HepG2 (cell line): ENCODE measurements around the gene POGLUT3. TPM values are rescaled to one million over a fixed set of nuclear protein-coding genes. Genes with fewer than 3 reads are reported as not detected.

ENCODE experiments used
- ATAC-seq: fragments of 200-7000 bp; cut with Tn5 transposase; 3 replicates; pipeline ENCODE4 v1.9.1; 2020; ENCODE audit warnings: mild to moderate bottlenecking, moderate library complexity
- BruUV-seq: library from RNA; stranded (reverse); fragments of 400-500 nt; replicated peaks from 2 replicates; lab custom pipeline; 2021; lab: Mats Ljungman, UMichigan
- CTCF ChIA-PET: fragments of 300-600 bp; formaldehyde crosslinking; extraction: SDS; loops from one replicate; lab custom pipeline; 2021; ENCODE audit warnings: low total read pairs, inconsistent platforms, low intra/inter-chr PET ratio; lab: Yijun Ruan, JAX
- POLR2A ChIA-PET: fragments of 350-600 bp; sonication (Branson Sonifier 250); formaldehyde crosslinking; loops from one replicate; lab custom pipeline; 2020; ENCODE audit warnings: antibody characterized with exemption, inconsistent platforms; lab: Yijun Ruan, JAX
- DNase-seq: peaks from one replicate; pipeline ENCODE4 v3.0.0-alpha.2; 2015; ENCODE audit warnings: low spot score
- FAIRE-seq: peaks from 3 replicates; lab custom pipeline; 2011; peaks lifted over from hg19 to GRCh38; lab: Jason Lieb, UNC
- H2AFZ ChIP-seq: one replicate; pipeline ENCODE4 v1.6.1; 2011; ENCODE audit warnings: low read length, inconsistent platforms
- H3K27ac ChIP-seq: fragments of 300-600 bp; 3 replicates; pipeline ENCODE4 v1.8.0; 2011; ENCODE audit warnings: mixed run types, mild to moderate bottlenecking, mixed read lengths, low read length, inconsistent platforms; ENCODE audit not compliant: insufficient read depth; ENCODE audit errors: extremely low read length
- H3K27me3 ChIP-seq, 2 experiments: fragments of 200-600 bp in 1 of 2; 2 replicates in 1 of 2; 3 replicates in 1 of 2; pipeline versions ENCODE4 v1.6.0 to v1.8.0; 2011; ENCODE audit warnings: low read length in 2 of 2, mild to moderate bottlenecking in 2 of 2, moderate library complexity in 2 of 2, inconsistent platforms in 1 of 2; ENCODE audit not compliant: insufficient read depth in 2 of 2, control insufficient read depth in 1 of 2
- H3K36me3 ChIP-seq, 2 experiments: fragments of 200-600 bp in 1 of 2; replicated peaks in 1 of 2; 2 replicates in 1 of 2; 3 replicates in 1 of 2; pipeline versions ENCODE4 v1.5.1 to v1.8.0; 2011; ENCODE audit warnings: low read length in 2 of 2, inconsistent platforms in 1 of 2; ENCODE audit not compliant: insufficient read depth in 2 of 2, control insufficient read depth in 1 of 2
- H3K4me1 ChIP-seq: 2 replicates; pipeline ENCODE4 v1.5.1; 2012; ENCODE audit warnings: low read length, inconsistent platforms; ENCODE audit not compliant: insufficient read depth
- H3K4me2 ChIP-seq: 2 replicates; pipeline ENCODE4 v1.6.0; 2011; ENCODE audit warnings: low read depth, low read length, inconsistent platforms
- H3K4me3 ChIP-seq, 3 experiments: fragments of 200-600 bp in 1 of 3; sonication (generic), shearing (Covaris generic) in 1 of 3; replicated peaks in 1 of 3; 2 replicates each; pipeline ENCODE4 v1.5.1; 2011 to 2016; ENCODE audit warnings: low read length in 3 of 3, inconsistent platforms in 2 of 3, low read depth in 2 of 3, mild to moderate bottlenecking in 2 of 3, control low read depth in 1 of 3, mixed read lengths in 1 of 3; ENCODE audit not compliant: insufficient read depth in 1 of 3
- H3K79me2 ChIP-seq: one replicate; pipeline ENCODE4 v1.6.1; 2011; ENCODE audit warnings: low read length, inconsistent platforms; ENCODE audit not compliant: insufficient read depth
- H3K9ac ChIP-seq: 2 replicates; pipeline ENCODE4 v1.6.0; 2011; ENCODE audit warnings: mild to moderate bottlenecking, low read depth, low read length, inconsistent platforms; ENCODE audit not compliant: insufficient read depth
- H3K9me3 ChIP-seq: 2 replicates; pipeline ENCODE4 v1.5.1; 2012; ENCODE audit warnings: mild to moderate bottlenecking, low read length
- H4K20me1 ChIP-seq: 2 replicates; pipeline ENCODE4 v1.6.0; 2011; ENCODE audit warnings: inconsistent platforms, mild to moderate bottlenecking, low read length, moderate library complexity; ENCODE audit not compliant: insufficient read depth
- ELK4 ChIP-seq: sonication (generic); formaldehyde crosslinking; IDR thresholded peaks from 2 replicates; pipeline ENCODE4 v1.9.0; 2021; ENCODE audit warnings: missing genetic modification reagents, borderline replicate concordance
- FOXP1 ChIP-seq, 2 experiments: fragments of 450-650 bp in 1 of 2; IDR thresholded peaks; 2 replicates each; pipeline ENCODE4 v1.6.1; 2017 to 2018; ENCODE audit warnings: antibody characterized with exemption in 1 of 2
- GPN1 ChIP-seq: sonication (generic); formaldehyde crosslinking; IDR thresholded peaks from 2 replicates; pipeline ENCODE4 v1.5.1; 2020; ENCODE audit warnings: missing genetic modification reagents, borderline replicate concordance
- HMGA1 ChIP-seq: sonication (generic); formaldehyde crosslinking; conservative IDR thresholded peaks from 2 replicates; pipeline ENCODE4 v1.4.0; 2020; ENCODE audit warnings: missing genetic modification reagents
- HNF4A ChIP-seq: sonication (generic); formaldehyde crosslinking; IDR thresholded peaks from 2 replicates; pipeline ENCODE4 v1.4.0; 2020; ENCODE audit warnings: missing genetic modification reagents
- HNRNPUL1 ChIP-seq: fragments of 200-400 bp; formaldehyde crosslinking; IDR thresholded peaks from 2 replicates; pipeline ENCODE4 v1.6.1; 2017; ENCODE audit warnings: low read depth, mild to moderate bottlenecking, low read length, moderate library complexity
- MLLT10 ChIP-seq: sonication (generic); formaldehyde crosslinking; IDR thresholded peaks from 2 replicates; pipeline ENCODE4 v1.4.0; 2020; ENCODE audit warnings: missing genetic modification reagents
- PRPF4 ChIP-seq: fragments of 200-400 bp; formaldehyde crosslinking; IDR thresholded peaks from 2 replicates; pipeline ENCODE4 v1.6.1; 2016; ENCODE audit warnings: low read length, low read depth; ENCODE audit not compliant: poor library complexity, severe bottlenecking
- RFXANK ChIP-seq: IDR thresholded peaks from 2 replicates; pipeline ENCODE4 v1.6.1; 2016
- SRF ChIP-seq: IDR thresholded peaks from 2 replicates; pipeline ENCODE4 v1.6.1; 2011; ENCODE audit warnings: mild to moderate bottlenecking, low read depth, low read length, moderate library complexity
- USF2 ChIP-seq, 2 experiments: sonication (generic) in 1 of 2; formaldehyde crosslinking in 1 of 2; IDR thresholded peaks; 2 replicates each; pipeline versions ENCODE4 v1.5.1 to v1.6.1; 2011 to 2020; ENCODE audit warnings: borderline replicate concordance in 1 of 2, low read depth in 1 of 2, low read length in 1 of 2, mild to moderate bottlenecking in 1 of 2, missing genetic modification reagents in 1 of 2, moderate library complexity in 1 of 2
- ZFYVE20 ChIP-seq: sonication (generic); formaldehyde crosslinking; IDR thresholded peaks from 2 replicates; pipeline ENCODE4 v1.8.0; 2023; ENCODE audit warnings: low read depth, mild to moderate bottlenecking, moderate library complexity, missing genetic modification reagents, borderline replicate concordance
- ZNF234 ChIP-seq: sonication (generic); formaldehyde crosslinking; conservative IDR thresholded peaks from 2 replicates; pipeline ENCODE4 v1.5.1; 2020; ENCODE audit warnings: mild to moderate bottlenecking, missing genetic modification reagents
- ZNF737 ChIP-seq: sonication (generic); formaldehyde crosslinking; IDR thresholded peaks from 2 replicates; pipeline ENCODE4 v1.5.0; 2020; ENCODE audit warnings: missing genetic modification reagents, mild to moderate bottlenecking, borderline replicate concordance
- ZNF768 ChIP-seq: sonication (generic); formaldehyde crosslinking; IDR thresholded peaks from 2 replicates; pipeline ENCODE4 v1.4.0; 2020; ENCODE audit warnings: missing genetic modification reagents
- ZNF781 ChIP-seq: sonication (generic); formaldehyde crosslinking; IDR thresholded peaks from 2 replicates; pipeline ENCODE4 v1.5.1; 2020; ENCODE audit warnings: borderline replicate concordance, mild to moderate bottlenecking, missing genetic modification reagents; ENCODE audit errors: not compliant biosample characterization
- WGBS: methylation state at CpG from one replicate; pipeline ENCODE4 v1.1.6; 2017; ENCODE audit warnings: low lambda C conversion rate; 5-methylcytosine and 5-hydroxymethylcytosine counted together
- in situ Hi-C: cut with HindIII; loops from 2 replicates; pipeline ENCODE4 v1.10.0; 2017; ENCODE audit warnings: low pct_unique_long_range_greater_than_20kb; ENCODE audit not compliant: extremely low pct_ligation_motif_present
- intact Hi-C: fragments of 100-400 bp; cut with micrococcal nuclease; formaldehyde crosslinking; loops from one replicate; pipeline ENCODE4 v1.10.0; 2022; ENCODE audit not compliant: unreplicated experiment
- polyA plus RNA-seq, 8 experiments: library from polyadenylated mRNA; depleted of rRNA in 3 of 8; stranded (reverse) in 7 of 8; unstranded in 1 of 8; fragments of >200 nt; fragmentation: Illumina TruSeq in 4 of 8; extraction: Trizol in 4 of 8; gene quantifications; 2 replicates each; pipeline versions ENCODE4 v1.2.1 to v1.2.3, GENCODE V29; 2011 to 2016; ENCODE audit warnings: low read depth in 4 of 8, missing spikeins in 1 of 8, mixed read lengths in 1 of 8; ENCODE audit not compliant: insufficient read depth in 1 of 8
- total RNA-seq, 5 experiments: library from RNA; depleted of rRNA; stranded (reverse); fragments of >200 nt; fragmentation: Illumina TruSeq; extraction: Trizol; gene quantifications; 2 replicates each; pipeline ENCODE4 v1.2.3, GENCODE V29; 2016; ENCODE audit warnings: low read depth in 1 of 5

The POGLUT3 gene
- total and polyA plus RNA-seq, 2 of the 13 experiments (the other 11 are each of a cell fraction or from before 2014, with no cell fraction given) = 14.3 to 22.0 TPM

GRCh38 chr11:108453207-108453835 lies 44.9 kb downstream of the POGLUT3 start:
- in situ Hi-C loops = no loop called here
- H3K4me3 ChIP-seq = no peak overlapping the region
- BruUV-seq = no TSS peak
- intact Hi-C loops = no loop called here
- H3K79me2 ChIP-seq = no peaks in the 10 kb centered on the region
- H3K27ac ChIP-seq = no peak overlapping the region
- ChIA-PET CTCF (no interaction called here), POLR2A (no interaction called here)
- ATAC-seq (no peak), DNase-seq (no peak), FAIRE-seq (no peak)
- H3K9ac ChIP-seq = no peak overlapping the region
- H2AFZ ChIP-seq = no peak overlapping the region
- no peaks in the 10 kb centered on the region for H3K4me1 ChIP-seq
- no peaks in the 10 kb centered on the region for H3K9me3 ChIP-seq
- H3K4me2 ChIP-seq = no peak overlapping the region
- 15% methylated on average over 2 of the region's 2 CpGs for WGBS
- no peaks in the 10 kb centered on the region for H3K36me3 ChIP-seq
- no peaks in the 10 kb centered on the region; a peak in 1 of 5 replicates for H3K27me3 ChIP-seq
- H4K20me1 ChIP-seq = no peaks in the 10 kb centered on the region
- TF ChIP-seq MLLT10 (no peak), HMGA1 (CRISPR knock-in tag) (no peak), HNRNPUL1 (no peak), PRPF4 (no peak), ELK4 (no peak), ZNF737 (CRISPR knock-in tag) (no peak), ZNF234 (CRISPR knock-in tag) (no peak), ZFYVE20 (CRISPR knock-in tag) (no peak), RFXANK (CRISPR knock-in tag) (no peak), SRF (no peak), ZNF781 (CRISPR knock-in tag) (no peak), FOXP1 (IDR thresholded peaks at IDR 0.05) (no peak), FOXP1 (CRISPR knock-in tag; IDR thresholded peaks at IDR 0.05) (no peak), ZNF768 (CRISPR knock-in tag) (no peak), GPN1 (CRISPR knock-in tag) (no peak), USF2 (IDR thresholded peaks at IDR 0.05; ENCODE audit: low read depth, low read length) (no peak), USF2 (CRISPR knock-in tag; IDR thresholded peaks at IDR 0.05; ENCODE audit: borderline replicate concordance) (no peak), HNF4A (no peak)
